ENCODE measurements around the gene PC. TPM values are rescaled to one million over a fixed set of nuclear protein-coding genes. Genes with fewer than 3 reads are reported as not detected.

Gene PC
- total RNA-seq, 2 experiments from 2014 or later, result 5.6 to 6.5 TPM

DNA sequence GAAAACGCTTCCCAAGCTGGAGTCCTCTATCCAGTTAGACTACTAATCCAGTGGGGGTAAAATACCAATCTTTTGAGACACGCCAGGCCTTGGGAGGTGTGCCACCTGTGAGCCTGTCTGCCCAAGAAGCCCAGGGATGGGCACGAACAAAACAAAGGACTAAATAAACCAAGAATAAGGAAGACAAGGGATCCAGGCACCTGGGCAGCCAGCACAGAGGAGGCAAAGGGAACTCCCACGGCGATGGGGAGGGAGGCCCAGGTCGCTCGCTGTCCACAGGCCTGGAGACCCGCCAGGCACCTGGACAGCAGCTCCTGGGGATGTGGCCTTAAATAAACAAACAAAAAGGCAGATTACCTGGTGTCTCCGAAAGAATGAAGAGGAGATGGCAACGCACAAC, 69.9 kb downstream of the PC start:
- Mint-ChIP-seq H3K4me3 (no peak overlapping the region), H3K27ac (no peak overlapping the region), H3K9me3 (no peaks in the 10 kb centered on the region), H3K27me3 (no peaks in the 10 kb centered on the region), H3K4me1 (ENCODE audit: low read depth) (peaks cover 9% of the 10 kb centered on the region), H3K36me3 (ENCODE audit: low read depth) (no peaks in the 10 kb centered on the region)
- POLR2A ChIA-PET, result no interaction called here
- TF ChIP-seq, protein P1, sequence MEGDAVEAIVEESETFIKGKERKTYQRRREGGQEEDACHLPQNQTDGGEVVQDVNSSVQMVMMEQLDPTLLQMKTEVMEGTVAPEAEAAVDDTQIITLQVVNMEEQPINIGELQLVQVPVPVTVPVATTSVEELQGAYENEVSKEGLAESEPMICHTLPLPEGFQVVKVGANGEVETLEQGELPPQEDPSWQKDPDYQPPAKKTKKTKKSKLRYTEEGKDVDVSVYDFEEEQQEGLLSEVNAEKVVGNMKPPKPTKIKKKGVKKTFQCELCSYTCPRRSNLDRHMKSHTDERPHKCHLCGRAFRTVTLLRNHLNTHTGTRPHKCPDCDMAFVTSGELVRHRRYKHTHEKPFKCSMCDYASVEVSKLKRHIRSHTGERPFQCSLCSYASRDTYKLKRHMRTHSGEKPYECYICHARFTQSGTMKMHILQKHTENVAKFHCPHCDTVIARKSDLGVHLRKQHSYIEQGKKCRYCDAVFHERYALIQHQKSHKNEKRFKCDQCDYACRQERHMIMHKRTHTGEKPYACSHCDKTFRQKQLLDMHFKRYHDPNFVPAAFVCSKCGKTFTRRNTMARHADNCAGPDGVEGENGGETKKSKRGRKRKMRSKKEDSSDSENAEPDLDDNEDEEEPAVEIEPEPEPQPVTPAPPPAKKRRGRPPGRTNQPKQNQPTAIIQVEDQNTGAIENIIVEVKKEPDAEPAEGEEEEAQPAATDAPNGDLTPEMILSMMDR (IDR thresholded peaks at IDR 0.05), result no peak
- CTCF ChIA-PET, result no interaction called here
- DNase-seq, result no peak
- intact Hi-C loops (cut with micrococcal nuclease), result no loop called here
- ATAC-seq, result no peak

DNA sequence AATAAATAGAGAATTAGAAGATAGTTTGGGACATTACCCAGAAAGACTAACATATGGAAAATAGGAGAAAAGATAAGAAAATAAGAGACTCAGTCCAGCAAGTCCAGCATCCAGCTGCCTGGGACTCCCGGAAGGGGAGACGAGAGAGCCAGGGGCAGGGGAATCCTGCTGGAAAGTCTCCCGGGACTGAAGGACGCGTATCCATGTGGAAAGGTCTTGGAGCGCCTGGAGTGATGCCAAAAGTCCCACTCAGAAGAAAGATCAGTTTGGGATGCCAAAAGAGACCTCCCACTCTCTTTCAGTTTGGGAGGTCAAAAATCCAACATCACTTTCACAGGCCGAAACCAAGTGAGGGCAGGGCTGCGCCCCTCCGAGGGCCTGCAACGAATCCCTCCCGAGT, 70.7 kb downstream of the PC start:
- Mint-ChIP-seq H3K36me3 (ENCODE audit: low read depth) (no peaks in the 10 kb centered on the region), H3K27ac (no peak overlapping the region), H3K4me1 (ENCODE audit: low read depth) (peaks cover 7% of the 10 kb centered on the region), H3K4me3 (no peak overlapping the region), H3K9me3 (no peaks in the 10 kb centered on the region), H3K27me3 (no peaks in the 10 kb centered on the region)
- DNase-seq (no peak), ATAC-seq (no peak)
- ChIA-PET CTCF (no interaction called here), POLR2A (no interaction called here)
- TF ChIP-seq, protein P1 (IDR thresholded peaks at IDR 0.05), result no peak
- intact Hi-C loops (cut with micrococcal nuclease), result no loop called here

DNA sequence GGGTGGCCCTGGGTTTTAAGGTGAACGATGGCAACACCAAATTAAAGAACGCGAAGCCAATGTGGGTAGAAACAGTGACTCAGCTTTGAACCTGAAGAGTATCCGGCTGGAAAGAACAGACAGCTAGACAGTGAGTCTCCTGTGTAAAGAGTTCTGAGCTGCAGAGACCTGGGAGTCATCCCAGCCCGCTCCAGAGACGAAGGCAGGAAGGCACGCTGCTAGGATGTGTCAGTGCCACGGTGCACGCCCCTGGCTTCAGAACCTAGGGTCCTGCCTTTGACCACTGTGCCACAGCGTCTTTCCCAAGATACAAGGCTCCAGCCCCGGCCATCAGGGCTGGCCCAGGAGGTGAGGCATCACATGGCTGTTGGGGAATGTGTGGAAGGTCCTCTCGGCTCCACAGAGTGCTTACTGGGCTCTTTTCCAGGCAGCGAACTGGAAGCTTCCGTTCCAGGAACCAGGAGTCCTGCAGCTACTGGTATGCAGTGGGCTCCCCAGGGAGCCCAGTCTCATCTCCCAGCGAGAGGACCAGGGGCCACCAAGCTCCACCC, 71.4 kb downstream of the PC start:
- TF ChIP-seq, protein P1 (IDR thresholded peaks at IDR 0.05), result no peak
- H3K4me3 Mint-ChIP-seq, result no peak overlapping the region
- no peaks in the 10 kb centered on the region for H3K9me3 Mint-ChIP-seq
- H3K4me1 Mint-ChIP-seq (ENCODE audit: low read depth), result peaks cover under 1% of the 10 kb centered on the region
- H3K36me3 Mint-ChIP-seq (ENCODE audit: low read depth), result no peaks in the 10 kb centered on the region
- intact Hi-C loops (cut with micrococcal nuclease), result no loop called here
- no peak for DNase-seq
- no peaks in the 10 kb centered on the region for H3K27me3 Mint-ChIP-seq
- ChIA-PET CTCF (no interaction called here), POLR2A (no interaction called here)
- ATAC-seq, result no peak
- H3K27ac Mint-ChIP-seq, result no peak overlapping the region

DNA sequence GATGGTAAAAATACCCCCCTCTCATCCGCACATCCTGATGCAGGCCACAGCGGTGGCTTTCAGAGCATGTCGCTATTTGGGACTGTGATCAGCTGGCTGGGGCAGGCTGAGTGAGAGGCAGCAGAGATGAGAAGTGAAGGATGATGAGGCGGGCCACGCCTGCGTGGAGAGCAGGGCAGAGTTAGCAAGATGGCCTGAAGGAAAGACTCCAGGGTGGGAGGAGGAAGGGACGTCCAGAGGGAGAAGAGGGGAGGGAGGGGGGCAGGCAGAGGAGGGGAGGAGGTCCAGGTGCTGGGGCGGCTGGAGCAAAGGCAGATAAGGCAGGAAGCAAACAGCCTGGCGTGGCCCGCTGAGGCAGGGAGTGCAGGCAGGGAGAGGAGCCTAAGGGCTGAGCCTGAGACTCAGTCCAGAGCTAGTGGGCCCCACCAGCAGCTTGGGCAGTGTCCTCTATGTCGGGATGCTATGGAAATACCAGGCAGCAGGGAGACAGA, 72.2 kb downstream of the PC start:
- CTCF ChIA-PET, result interaction anchor here (0.8 kb wide), 1 partner anchor 52 kb away, joined by 4 read pairs; no protein-coding TSS in a partner anchor
- no peak for DNase-seq
- POLR2A ChIA-PET, result no interaction called here
- no peaks in the 10 kb centered on the region for H3K27me3 Mint-ChIP-seq
- no peaks in the 10 kb centered on the region for H3K9me3 Mint-ChIP-seq
- H3K4me3 Mint-ChIP-seq, result no peak overlapping the region
- H3K36me3 Mint-ChIP-seq (ENCODE audit: low read depth), result no peaks in the 10 kb centered on the region
- intact Hi-C loops (cut with micrococcal nuclease), result no loop called here
- H3K4me1 Mint-ChIP-seq (ENCODE audit: low read depth), result peaks cover 1% of the 10 kb centered on the region
- TF ChIP-seq, protein P1 (IDR thresholded peaks at IDR 0.05), result no peak
- no peak overlapping the region for H3K27ac Mint-ChIP-seq
- no peak for ATAC-seq

- POLR2A ChIA-PET, result no interaction called here
- Mint-ChIP-seq H3K4me1 (ENCODE audit: low read depth) (peaks cover 7% of the 10 kb centered on the region), H3K27me3 (no peaks in the 10 kb centered on the region), H3K9me3 (no peaks in the 10 kb centered on the region), H3K36me3 (ENCODE audit: low read depth) (no peaks in the 10 kb centered on the region), H3K4me3 (no peak overlapping the region), H3K27ac (no peak overlapping the region)
- CTCF ChIA-PET, result interaction anchor here (0.8 to 2.7 kb wide), 2 partner anchors 51 to 190 kb away, joined by 4 to 13 read pairs; no protein-coding TSS in a partner anchor
- intact Hi-C loops (cut with micrococcal nuclease), result no loop called here
- ATAC-seq (no peak), DNase-seq (no peak)
- TF ChIP-seq, protein P1 (IDR thresholded peaks at IDR 0.05), result no peak
Observed at GRCh38 chr11:66885469-66885868, 72.7 kb downstream of the PC start.
